Mesodermal cell (in vitro differentiated cells): ENCODE results near the gene DDX52.
A peak's percentile ranks its signal among the peaks of the same experiment; 100 is the strongest.
"Not testable (repeated sequence)": the region's sequence is repeated elsewhere in the genome, so short reads cannot be mapped to it uniquely, and the experiment has no call there.

Source experiments
- H3K27ac ChIP-seq: 2 replicates; pipeline ENCODE4 v1.7.0; 2013; ENCODE audit warnings: mild to moderate bottlenecking, low read depth, low read length, moderate library complexity; ENCODE audit not compliant: severe bottlenecking
- H3K36me3 ChIP-seq: 2 replicates; pipeline ENCODE4 v1.7.1; 2013; ENCODE audit warnings: mild to moderate bottlenecking, low read length, moderate library complexity; ENCODE audit not compliant: control insufficient read depth, insufficient read depth
- H3K4me1 ChIP-seq: one replicate; pipeline ENCODE4 v1.7.1; 2013; ENCODE audit warnings: mild to moderate bottlenecking, low read length; ENCODE audit not compliant: insufficient read depth, control insufficient read depth, poor library complexity, severe bottlenecking
- H3K4me3 ChIP-seq: 2 replicates; pipeline ENCODE4 v1.7.0; 2013; ENCODE audit warnings: low read length, control low read depth, mild to moderate bottlenecking; ENCODE audit not compliant: insufficient read depth, poor library complexity, severe bottlenecking; ENCODE audit errors: extremely low read depth
- H3K9me3 ChIP-seq: 2 replicates; pipeline ENCODE4 v1.7.1; 2013; ENCODE audit warnings: mild to moderate bottlenecking, low read length, moderate library complexity; ENCODE audit not compliant: control insufficient read depth
- WGBS, 2 experiments: methylation state at CpG; one replicate each; pipeline ENCODE4 v1.1.5; 2013; ENCODE audit warnings: missing lambda C conversion rate in 2 of 2; ENCODE audit not compliant: insufficient coverage in 2 of 2; 5-methylcytosine and 5-hydroxymethylcytosine counted together

DDX52 gene

GRCh38 chr17:37610971-37611370, 32.3 kb downstream of the DDX52 start:
- Histone ChIP-seq H3K4me1 (peaks cover 3% of the 10 kb centered on the region), H3K27ac (no peak overlapping the region), H3K4me3 (no peak overlapping the region), H3K9me3 (no peaks in the 10 kb centered on the region), H3K36me3 (peaks cover 45% of the 10 kb centered on the region)
- 80 to 86% methylated on average over 1 of the region's 1 CpG for WGBS, 2 experiments

DNA sequence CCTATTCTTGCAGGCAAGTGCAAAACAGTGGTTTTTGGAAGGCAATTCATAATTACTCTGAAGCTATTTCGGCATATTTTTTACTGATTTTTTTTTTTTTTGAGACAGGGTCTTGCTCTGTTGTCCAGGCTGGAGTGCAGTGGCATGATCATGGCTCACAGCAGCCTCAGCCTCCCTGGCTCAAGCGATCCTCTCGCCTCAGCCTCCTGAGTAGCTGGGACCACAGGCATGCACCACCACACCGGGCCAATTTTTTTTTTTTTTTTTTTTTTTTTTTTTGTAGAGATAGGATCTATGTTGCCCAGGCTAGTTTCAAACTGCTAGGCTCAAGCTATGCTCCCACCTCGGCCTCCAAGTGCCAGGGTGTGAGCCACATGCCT, 33.2 kb downstream of the DDX52 start:
- WGBS, 2 experiments: 100% methylated on average over 2 of the region's 5 CpGs
- Histone ChIP-seq H3K36me3 (peaks cover 41% of the 10 kb centered on the region), H3K27ac (peak overlapping the region; percentile 92), H3K4me3 (peak overlapping the region; percentile 65)
- not testable (repeated sequence) for H3K4me1 ChIP-seq, H3K9me3 ChIP-seq

- peak within 1 kb of the TSS; percentile 92 for H3K27ac ChIP-seq
- peaks cover 1% of the 10 kb centered on the region for H3K9me3 ChIP-seq
- peaks cover 4% of the 10 kb centered on the region for H3K4me1 ChIP-seq
- H3K36me3 ChIP-seq: peaks cover 41% of the 10 kb centered on the region
- WGBS, 2 experiments: 5% methylated on average over 37 to 41 of the region's 60 CpGs
- H3K4me3 ChIP-seq: peak within 1 kb of the TSS; percentile 65
Observed at GRCh38 chr17:37609170-37610040, 33.8 kb downstream of the DDX52 start, which contains the start of gene SYNRG. SYNRG (minus strand) TSS chr17:37609418; CDS start chr17:37609355, 63 bp downstream.

GRCh38 chr17:37608351-37609169, 34.7 kb downstream of the DDX52 start:
- Histone ChIP-seq H3K36me3 (peaks cover 41% of the 10 kb centered on the region), H3K27ac (peak overlapping the region; percentile 92), H3K9me3 (peaks cover 10% of the 10 kb centered on the region), H3K4me3 (peak overlapping the region; percentile 65), H3K4me1 (peaks cover 4% of the 10 kb centered on the region)
- 1 to 10% methylated on average over 12 to 18 of the region's 26 CpGs for WGBS, 2 experiments

GRCh38 chr17:37607637-37608331, 35.5 kb downstream of the DDX52 start:
- Histone ChIP-seq H3K36me3 (peaks cover 40% of the 10 kb centered on the region), H3K9me3 (peaks cover 13% of the 10 kb centered on the region), H3K4me3 (peak overlapping the region; percentile 65), H3K4me1 (peaks cover 4% of the 10 kb centered on the region), H3K27ac (peak overlapping the region; percentile 92)
- 93 to 95% methylated on average over 18 of the region's 26 CpGs for WGBS, 2 experiments

DNA sequence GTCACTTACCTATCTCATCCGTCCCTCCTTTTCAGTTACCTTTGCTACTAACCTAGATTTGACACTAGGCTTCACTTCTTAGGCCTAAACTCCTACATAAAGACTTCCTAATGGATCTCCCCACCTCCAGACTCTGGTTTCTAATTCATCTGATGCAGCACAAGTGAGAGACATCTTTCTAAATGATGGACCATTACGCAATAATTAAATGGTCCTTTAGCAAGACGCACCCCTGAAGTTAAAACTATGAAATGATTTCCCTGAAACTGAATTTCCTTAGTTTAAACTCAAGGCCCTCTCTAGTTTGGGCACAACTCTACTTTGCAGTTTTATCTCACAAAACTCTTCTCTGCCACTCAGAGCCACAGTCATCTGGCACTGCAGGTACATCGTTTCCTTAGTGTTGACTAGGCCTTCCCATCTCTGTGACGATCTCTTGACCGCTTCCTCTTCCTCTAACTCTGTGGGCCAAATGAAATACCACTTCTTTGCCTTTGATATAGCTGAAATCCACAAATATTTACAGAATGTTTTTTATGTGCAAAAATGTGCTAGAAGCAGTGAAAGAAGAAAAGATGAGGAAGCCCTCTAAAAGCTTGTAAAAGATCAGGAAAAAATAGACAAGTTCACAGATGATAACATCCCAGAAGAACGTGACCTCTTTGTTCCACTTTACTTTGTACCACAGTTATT, 37.3 kb downstream of the DDX52 start:
- H3K4me3 ChIP-seq: no peak overlapping the region
- no peak overlapping the region for H3K27ac ChIP-seq
- peaks cover 28% of the 10 kb centered on the region for H3K36me3 ChIP-seq
- peaks cover 4% of the 10 kb centered on the region for H3K4me1 ChIP-seq
- H3K9me3 ChIP-seq: peaks cover 13% of the 10 kb centered on the region
- 92 to 100% methylated on average over 4 of the region's 7 CpGs for WGBS, 2 experiments

- H3K27ac ChIP-seq: no peak overlapping the region
Observed at GRCh38 chr17:37605081-37605480, 38.2 kb downstream of the DDX52 start.

GRCh38 chr17:37604556-37604955, 38.7 kb downstream of the DDX52 start:
- 88 to 100% methylated on average over 1 to 2 of the region's 6 CpGs for WGBS, 2 experiments
- peaks cover 13% of the 10 kb centered on the region for H3K9me3 ChIP-seq

More at GRCh38 chr17:37605081-37605480, 38.2 kb downstream of the DDX52 start:
- H3K4me3 ChIP-seq: no peak overlapping the region
- H3K36me3 ChIP-seq: peaks cover 28% of the 10 kb centered on the region
- peaks cover 13% of the 10 kb centered on the region for H3K9me3 ChIP-seq
- H3K4me1 ChIP-seq: peaks cover 4% of the 10 kb centered on the region
- 90 to 100% methylated on average over 1 to 2 of the region's 4 CpGs for WGBS, 2 experiments

GRCh38 chr17:37598145-37598544, 45.1 kb downstream of the DDX52 start:
- H3K4me3 ChIP-seq: no peak overlapping the region

More at GRCh38 chr17:37604556-37604955, 38.7 kb downstream of the DDX52 start:
- H3K4me1 ChIP-seq: peaks cover 4% of the 10 kb centered on the region
- H3K36me3 ChIP-seq: peaks cover 28% of the 10 kb centered on the region
- H3K4me3 ChIP-seq: no peak overlapping the region
- H3K27ac ChIP-seq: no peak overlapping the region

DNA sequence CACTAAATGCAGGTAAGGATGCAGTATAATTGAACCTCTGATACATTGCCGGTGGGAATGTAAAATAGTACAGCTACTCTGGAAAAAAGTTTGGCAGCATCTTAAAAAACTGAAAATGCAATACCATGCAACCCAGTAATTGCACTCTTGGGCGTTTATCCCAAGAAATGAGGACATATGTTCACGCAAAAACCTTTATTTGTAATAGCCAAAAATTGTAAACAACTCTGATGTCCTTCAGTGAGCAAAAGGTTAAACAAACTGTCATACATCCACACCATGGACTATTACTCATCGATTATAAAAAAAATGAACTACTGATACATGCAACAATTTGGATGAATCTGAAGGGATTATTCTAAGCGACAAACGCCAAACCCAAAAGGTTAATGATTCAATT, 51.0 kb downstream of the DDX52 start:
- Histone ChIP-seq H3K9me3 (no peaks in the 10 kb centered on the region), H3K36me3 (peaks cover 51% of the 10 kb centered on the region), H3K4me1 (no peaks in the 10 kb centered on the region), H3K4me3 (no peak overlapping the region), H3K27ac (no peak overlapping the region)
- WGBS, 2 experiments: 88 to 100% methylated on average over 1 of the region's 6 CpGs

More at GRCh38 chr17:37598145-37598544, 45.1 kb downstream of the DDX52 start:
- Histone ChIP-seq H3K36me3 (peaks cover 48% of the 10 kb centered on the region), H3K9me3 (no peaks in the 10 kb centered on the region), H3K27ac (no peak overlapping the region), H3K4me1 (no peaks in the 10 kb centered on the region)
- no CpG with 5 or more reads among the region's 2 CpGs for WGBS, 2 experiments
